Stomach (tissue), 4 donors: ENCODE measurements around the gene DGLUCY.

ENCODE experiments used
- EP300 ChIP-seq: sonication (generic); formaldehyde crosslinking; IDR thresholded peaks from one replicate; pipeline ENCODE4 v1.6.1; 2017; ENCODE audit warnings: antibody characterized with exemption
- POLR2A ChIP-seq, 4 donors: fragments of 450-650 bp; IDR thresholded peaks; one replicate each; pipeline ENCODE4 v1.6.1; 2016; ENCODE audit warnings: antibody characterized with exemption in 4 of 4, control low read depth in 2 of 4, mild to moderate bottlenecking in 1 of 4, moderate library complexity in 1 of 4
- POLR2AphosphoS5 ChIP-seq, 3 donors: sonication (generic); formaldehyde crosslinking; IDR thresholded peaks; one replicate each; pipeline ENCODE4 v1.6.1; 2016; ENCODE audit warnings: antibody characterized with exemption in 3 of 3
- TF ChIP-seq, protein P1 (sequence below), 7 experiments: fragments of 450-650 bp in 4 of 7; fragments of 200-600 bp in 3 of 7; sonication (generic) in 3 of 7; IDR thresholded peaks; one replicate each; pipeline ENCODE4 v1.5.1; 2016 to 2019; ENCODE audit warnings: antibody characterized with exemption in 7 of 7, control low read depth in 2 of 7, mild to moderate bottlenecking in 1 of 7

DNA sequence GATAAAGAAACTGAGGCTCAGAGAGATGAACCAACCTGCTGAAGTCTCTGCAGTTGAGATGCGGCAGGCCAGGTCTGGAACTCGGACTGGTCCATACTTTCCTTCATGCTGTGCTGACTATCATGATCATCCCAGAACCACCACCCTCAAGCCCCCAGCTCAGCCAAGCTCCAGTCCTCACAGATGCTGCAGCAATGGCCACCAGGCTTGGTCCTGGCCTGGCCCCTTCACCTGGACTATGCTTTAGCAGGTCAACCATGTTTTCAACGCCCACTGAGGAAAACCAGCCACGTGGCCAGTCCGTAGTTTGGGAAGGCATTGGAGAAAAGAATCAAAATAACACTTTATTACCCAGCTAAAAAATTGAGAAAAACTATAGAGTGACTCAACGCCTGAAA is 129.2 kb downstream of the DGLUCY start:
- no peak for TF ChIP-seq POLR2A (IDR thresholded peaks at IDR 0.05)
- TF ChIP-seq, protein P1, sequence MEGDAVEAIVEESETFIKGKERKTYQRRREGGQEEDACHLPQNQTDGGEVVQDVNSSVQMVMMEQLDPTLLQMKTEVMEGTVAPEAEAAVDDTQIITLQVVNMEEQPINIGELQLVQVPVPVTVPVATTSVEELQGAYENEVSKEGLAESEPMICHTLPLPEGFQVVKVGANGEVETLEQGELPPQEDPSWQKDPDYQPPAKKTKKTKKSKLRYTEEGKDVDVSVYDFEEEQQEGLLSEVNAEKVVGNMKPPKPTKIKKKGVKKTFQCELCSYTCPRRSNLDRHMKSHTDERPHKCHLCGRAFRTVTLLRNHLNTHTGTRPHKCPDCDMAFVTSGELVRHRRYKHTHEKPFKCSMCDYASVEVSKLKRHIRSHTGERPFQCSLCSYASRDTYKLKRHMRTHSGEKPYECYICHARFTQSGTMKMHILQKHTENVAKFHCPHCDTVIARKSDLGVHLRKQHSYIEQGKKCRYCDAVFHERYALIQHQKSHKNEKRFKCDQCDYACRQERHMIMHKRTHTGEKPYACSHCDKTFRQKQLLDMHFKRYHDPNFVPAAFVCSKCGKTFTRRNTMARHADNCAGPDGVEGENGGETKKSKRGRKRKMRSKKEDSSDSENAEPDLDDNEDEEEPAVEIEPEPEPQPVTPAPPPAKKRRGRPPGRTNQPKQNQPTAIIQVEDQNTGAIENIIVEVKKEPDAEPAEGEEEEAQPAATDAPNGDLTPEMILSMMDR (IDR thresholded peaks at IDR 0.05): no peak
- TF ChIP-seq EP300: no peak
- no peak for TF ChIP-seq POLR2AphosphoS5 (IDR thresholded peaks at IDR 0.05)
